H1 (cell line): ENCODE data around the gene KRT80. TPM values are rescaled to one million over a fixed set of nuclear protein-coding genes. Genes with fewer than 3 reads are reported as not detected.

Experiments
- CTCF ChIA-PET: fragments of 300-600 bp; sonication (Branson Sonifier 250); formaldehyde crosslinking; loops from one replicate; lab custom pipeline; 2021; ENCODE audit not compliant: partially characterized antibody; lab: Charles Lee
- POLR2A ChIA-PET: fragments of 300-600 bp; sonication (Branson Sonifier 250); formaldehyde crosslinking; loops from one replicate; lab custom pipeline; 2021; ENCODE audit warnings: inconsistent platforms; ENCODE audit not compliant: partially characterized antibody; lab: Charles Lee
- DNase-seq, 2 experiments: peaks; one replicate each; pipeline versions ENCODE4 v3.0.0 to v3.0.0-alpha.2; 2010 to 2022; ENCODE audit warnings: low spot score in 2 of 2, low read depth in 1 of 2, mixed read lengths in 1 of 2
- FAIRE-seq: peaks from 2 replicates; lab custom pipeline; 2011; peaks lifted over from hg19 to GRCh38; lab: Jason Lieb, UNC
- H2AFZ ChIP-seq: 2 replicates; pipeline ENCODE4 v1.8.1; 2012; ENCODE audit warnings: low read length, inconsistent platforms
- H2AK5ac ChIP-seq: 2 replicates; pipeline ENCODE4 v1.6.1; 2013; ENCODE audit warnings: low read depth, low read length
- H2BK120ac ChIP-seq: replicated peaks from 2 replicates; pipeline ENCODE3; 2013; ENCODE audit warnings: low read depth, low read length, inconsistent platforms
- H2BK12ac ChIP-seq: 2 replicates; pipeline ENCODE4 v1.6.1; 2013; ENCODE audit warnings: low read depth, low read length
- H2BK15ac ChIP-seq: 2 replicates; pipeline ENCODE4 v1.6.1; 2013; ENCODE audit warnings: low read length
- H2BK20ac ChIP-seq: 2 replicates; pipeline ENCODE4 v1.6.1; 2013; ENCODE audit warnings: low read length
- H2BK5ac ChIP-seq: 2 replicates; pipeline ENCODE4 v1.6.1; 2013; ENCODE audit warnings: low read depth, low read length
- H3K14ac ChIP-seq: 2 replicates; pipeline ENCODE4 v1.6.1; 2013; ENCODE audit warnings: inconsistent platforms; ENCODE audit not compliant: insufficient read length
- H3K18ac ChIP-seq: 2 replicates; pipeline ENCODE4 v1.6.1; 2013; ENCODE audit warnings: low read length; ENCODE audit errors: extremely low read depth
- H3K23ac ChIP-seq: 2 replicates; pipeline ENCODE4 v1.6.1; 2013; ENCODE audit warnings: inconsistent platforms; ENCODE audit not compliant: insufficient read length
- H3K23me2 ChIP-seq: 2 replicates; pipeline ENCODE4 v1.6.1; 2013; ENCODE audit warnings: low read depth, low read length
- H3K27ac ChIP-seq: 2 replicates; pipeline ENCODE4 v1.6.1; 2011; ENCODE audit warnings: low read depth, low read length, inconsistent platforms
- H3K27me3 ChIP-seq, 4 experiments: replicated peaks in 1 of 4; 1 replicate in 1 of 4; 2 replicates in 3 of 4; pipeline versions ENCODE4 v1.6.1 to v1.8.1; 2011 to 2013; ENCODE audit warnings: low read length in 3 of 4, mild to moderate bottlenecking in 3 of 4, inconsistent platforms in 2 of 4, mixed read lengths in 2 of 4, moderate library complexity in 1 of 4; ENCODE audit not compliant: control insufficient read depth in 3 of 4, insufficient read depth in 3 of 4; ENCODE audit errors: extremely low read depth in 1 of 4
- H3K36me3 ChIP-seq, 4 experiments: 2 replicates each; pipeline versions ENCODE4 v1.6.1 to v1.8.1; 2011 to 2013; ENCODE audit warnings: mild to moderate bottlenecking in 4 of 4, low read length in 3 of 4, moderate library complexity in 2 of 4, control low read depth in 1 of 4, inconsistent platforms in 1 of 4; ENCODE audit not compliant: insufficient read depth in 4 of 4, control insufficient read depth in 2 of 4
- H3K4ac ChIP-seq: replicated peaks from 2 replicates; pipeline ENCODE3; 2013; ENCODE audit warnings: low read length, low read depth, mixed read lengths, inconsistent platforms; ENCODE audit not compliant: insufficient read length
- H3K4me1 ChIP-seq, 4 experiments: replicated peaks in 1 of 4; 1 replicate in 1 of 4; 2 replicates in 3 of 4; pipeline versions ENCODE4 v1.6.1 to v1.8.1; 2011 to 2013; ENCODE audit warnings: low read length in 3 of 4, inconsistent platforms in 2 of 4, mixed read lengths in 1 of 4; ENCODE audit not compliant: insufficient read depth in 4 of 4, control insufficient read depth in 3 of 4
- H3K4me2 ChIP-seq, 2 experiments: 2 replicates each; pipeline versions ENCODE4 v1.6.1 to v1.8.1; 2011 to 2013; ENCODE audit warnings: low read depth in 2 of 2, low read length in 2 of 2, control low read depth in 1 of 2, inconsistent platforms in 1 of 2, mild to moderate bottlenecking in 1 of 2; ENCODE audit not compliant: insufficient read depth in 1 of 2
- H3K4me3 ChIP-seq, 4 experiments: fragments of 200-600, 300-600 bp in 1 of 4; sonication (generic), shearing (Covaris generic), sonication (Bioruptor Twin) in 1 of 4; 2 replicates each; pipeline versions ENCODE4 v1.5.1 to v1.8.1; 2011 to 2016; ENCODE audit warnings: low read length in 4 of 4, low read depth in 3 of 4, control low read depth in 2 of 4, inconsistent platforms in 2 of 4, mild to moderate bottlenecking in 2 of 4, mixed read lengths in 1 of 4, moderate library complexity in 1 of 4; ENCODE audit not compliant: insufficient read depth in 2 of 4; ENCODE audit errors: extremely low read depth in 1 of 4
- H3K56ac ChIP-seq: replicated peaks from 2 replicates; pipeline ENCODE3; 2013; ENCODE audit warnings: low read depth, mild to moderate bottlenecking, mixed read lengths, low read length, inconsistent platforms; ENCODE audit not compliant: insufficient read length
- H3K79me1 ChIP-seq: 2 replicates; pipeline ENCODE4 v1.6.1; 2013; ENCODE audit warnings: low read depth, low read length, control low read depth
- H3K79me2 ChIP-seq, 2 experiments: 2 replicates each; pipeline versions ENCODE4 v1.6.1 to v1.8.1; 2012 to 2013; ENCODE audit warnings: low read length in 2 of 2, mild to moderate bottlenecking in 2 of 2, inconsistent platforms in 1 of 2; ENCODE audit not compliant: insufficient read depth in 2 of 2, control insufficient read depth in 1 of 2
- H3K9ac ChIP-seq, 4 experiments: replicated peaks in 1 of 4; 1 replicate in 1 of 4; 2 replicates in 3 of 4; pipeline versions ENCODE4 v1.6.1 to v1.8.1; 2011 to 2013; ENCODE audit warnings: low read depth in 3 of 4, low read length in 3 of 4, control low read depth in 2 of 4, mild to moderate bottlenecking in 2 of 4, moderate library complexity in 2 of 4, inconsistent platforms in 1 of 4; ENCODE audit errors: extremely low read depth in 1 of 4
- H3K9me3 ChIP-seq, 2 experiments: 2 replicates each; pipeline versions ENCODE4 v1.6.1 to v1.8.1; 2012 to 2013; ENCODE audit warnings: mild to moderate bottlenecking in 2 of 2, moderate library complexity in 2 of 2, control low read depth in 1 of 2, inconsistent platforms in 1 of 2, low read depth in 1 of 2, low read length in 1 of 2, mixed read lengths in 1 of 2; ENCODE audit not compliant: insufficient read depth in 2 of 2
- H4K20me1 ChIP-seq, 2 experiments: replicated peaks in 1 of 2; 2 replicates each; pipeline versions ENCODE3 to v1.8.1; 2011 to 2013; ENCODE audit warnings: inconsistent platforms in 2 of 2, low read length in 2 of 2, mild to moderate bottlenecking in 1 of 2; ENCODE audit not compliant: insufficient read depth in 2 of 2, control insufficient read depth in 1 of 2
- H4K5ac ChIP-seq: 2 replicates; pipeline ENCODE4 v1.6.1; 2013; ENCODE audit warnings: low read length, low read depth, mixed read lengths, inconsistent platforms; ENCODE audit not compliant: insufficient read length
- H4K8ac ChIP-seq: 2 replicates; pipeline ENCODE4 v1.8.0; 2013; ENCODE audit warnings: mild to moderate bottlenecking, moderate library complexity, low read length, inconsistent platforms; ENCODE audit not compliant: insufficient read depth; ENCODE audit errors: extremely low read depth
- H4K91ac ChIP-seq: replicated peaks from 2 replicates; pipeline ENCODE3; 2013; ENCODE audit warnings: low read length, mixed read lengths, inconsistent platforms; ENCODE audit not compliant: insufficient read length
- CTCF ChIP-seq, 3 experiments: IDR thresholded peaks; 1 replicate in 2 of 3; 2 replicates in 1 of 3; pipeline versions ENCODE4 v1.5.1 to v1.6.1; 2011; ENCODE audit warnings: low read length in 3 of 3, mild to moderate bottlenecking in 3 of 3, inconsistent platforms in 2 of 3, low read depth in 1 of 3, moderate library complexity in 1 of 3; ENCODE audit not compliant: insufficient read depth in 1 of 3; ENCODE audit errors: control extremely low read depth in 1 of 3
- KDM1A ChIP-seq: fragments of 200-600, 300-600 bp; sonication (generic); IDR thresholded peaks from 2 replicates; pipeline ENCODE4 v1.7.1; 2016; ENCODE audit warnings: mild to moderate bottlenecking, low read length, borderline replicate concordance
- KDM4A ChIP-seq: IDR thresholded peaks from one replicate; pipeline ENCODE4 v1.7.1; 2012; ENCODE audit warnings: low read depth, mild to moderate bottlenecking, moderate library complexity, low read length, inconsistent platforms; ENCODE audit not compliant: severe bottlenecking
- MAX ChIP-seq: IDR thresholded peaks from 2 replicates; pipeline ENCODE4 v1.6.1; 2012; ENCODE audit warnings: inconsistent platforms
- TAF1 ChIP-seq: IDR thresholded peaks from 2 replicates; pipeline ENCODE4 v1.6.1; 2011; ENCODE audit warnings: mild to moderate bottlenecking, low read depth, low read length
- YY1 ChIP-seq: IDR thresholded peaks from 2 replicates; pipeline ENCODE4 v1.6.1; 2011; ENCODE audit warnings: low read depth, mild to moderate bottlenecking, low read length
- WGBS, 2 experiments: shearing (Covaris generic) in 1 of 2; methylation state at CpG; one replicate each; pipeline versions ENCODE4 v1.1.6 to v1.1.7; 2013 to 2015; ENCODE audit warnings: low lambda C conversion rate in 2 of 2, mixed read lengths in 2 of 2, inconsistent platforms in 1 of 2, low coverage in 1 of 2, missing lambda C conversion rate in 1 of 2; ENCODE audit not compliant: insufficient replicate concordance in 2 of 2, insufficient coverage in 1 of 2, insufficient read length in 1 of 2; ENCODE audit errors: extremely low coverage in 1 of 2, missing lambda C conversion rate in 1 of 2; 5-methylcytosine and 5-hydroxymethylcytosine counted together
- polyA plus RNA-seq, 7 experiments: library from polyadenylated mRNA; depleted of rRNA in 3 of 7; stranded (reverse) in 5 of 7; unstranded in 2 of 7; fragments of >200 nt in 5 of 7; fragments of 200-250 nt in 2 of 7; gene quantifications; 1 replicate in 5 of 7; 2 replicates in 1 of 7; 4 replicates in 1 of 7; pipeline versions ENCODE4 v1.2.1 to v1.2.3, GENCODE V29; 2011 to 2013; ENCODE audit warnings: missing spikeins in 2 of 7, mixed read lengths in 2 of 7
- total RNA-seq: library from RNA; stranded (reverse); fragmentation: NEBNext Ultra II Directional; extraction: Animal tissue kit (Norgen Biotek cat#: 25700); gene quantifications from 2 replicates; pipeline ENCODE4 v1.2.1, GENCODE V29; 2021

The KRT80 gene
- total and polyA plus RNA-seq, 2 of the 8 experiments (the other 6 are each of a cell fraction or from before 2014, with no cell fraction given): 0.05 TPM; not detected in 1

GRCh38 chr12:52149182-52149641, 42.6 kb downstream of the KRT80 start:
- Histone ChIP-seq H3K27me3 (peaks cover 0 to 4% (median 2%) of the 10 kb centered on the region in 4 experiments; a peak in 2 of 7 replicates), H3K56ac (no peak overlapping the region), H3K79me2 (no peaks in the 10 kb centered on the region), H2AK5ac (no peak overlapping the region), H3K4ac (no peak overlapping the region), H2BK15ac (0 out of 2 replicates have a peak overlapping the region, but pooled peaks have one; percentile 12), H3K36me3 (no peaks in the 10 kb centered on the region), H3K79me1 (no peaks in the 10 kb centered on the region), H3K4me3 (no peak overlapping the region), H4K5ac (no peak overlapping the region), H3K9me3 (no peaks in the 10 kb centered on the region), H4K20me1 (no peaks in the 10 kb centered on the region), H4K91ac (peak overlapping the region; percentile 4), H2BK120ac (no peak overlapping the region), H3K18ac (peak overlapping the region; percentile 90), H2BK12ac (peak overlapping the region; percentile 90), H3K23ac (no peak overlapping the region), H3K23me2 (no peaks in the 10 kb centered on the region; the same call in 1 of the 2 replicates), H3K4me1 (peaks cover 8 to 38% (median 15%) of the 10 kb centered on the region in 4 experiments), H3K14ac (no peak overlapping the region), H3K4me2 (no peak overlapping the region), H2AFZ (no peak overlapping the region), H3K9ac (no peak overlapping the region), H2BK20ac (peak overlapping the region; percentile 61; the same call in 1 of the 2 replicates), H3K27ac (peak overlapping the region; percentile 34; the same call in 1 of the 2 replicates), H4K8ac (no peak overlapping the region), H2BK5ac (peak overlapping the region; percentile 95; the same call in 1 of the 2 replicates)
- CTCF ChIA-PET: interaction anchor here (0.6 to 3.3 kb wide), 20 partner anchors 9 to 722 kb away, joined by 3 to 11 read pairs (median 5); partner anchors contain the start of gene KRT85
- FAIRE-seq (no peak), DNase-seq (no peak)
- no peak for TF ChIP-seq MAX
- no peak for TF ChIP-seq TAF1
- TF ChIP-seq CTCF (IDR thresholded peaks at IDR 0.05; ENCODE audit: control extremely low read depth in 1 of 3, insufficient read depth in 1 of 3, low read depth in 1 of 3, low read length in 3 of 3): no peak
- no peak for TF ChIP-seq KDM1A
- TF ChIP-seq YY1: no peak
- TF ChIP-seq KDM4A: no peak
- WGBS, 2 experiments: 74% methylated on average over 6 of the region's 6 CpGs; no CpG with 5 or more reads in 1 of the 2 experiments
- POLR2A ChIA-PET: interaction anchor here (2.1 kb wide), 1 partner anchor 28 kb away, joined by 5 read pairs; no protein-coding TSS in a partner anchor
